Measurements from ENCODE around the gene OLFM1. TPM values are rescaled to one million over a fixed set of nuclear protein-coding genes. Genes with fewer than 3 reads are reported as not detected.

The OLFM1 gene
- total RNA-seq, 4 donors from 2014 or later: 8.5 to 73.9 (median 19.1) TPM

DNA sequence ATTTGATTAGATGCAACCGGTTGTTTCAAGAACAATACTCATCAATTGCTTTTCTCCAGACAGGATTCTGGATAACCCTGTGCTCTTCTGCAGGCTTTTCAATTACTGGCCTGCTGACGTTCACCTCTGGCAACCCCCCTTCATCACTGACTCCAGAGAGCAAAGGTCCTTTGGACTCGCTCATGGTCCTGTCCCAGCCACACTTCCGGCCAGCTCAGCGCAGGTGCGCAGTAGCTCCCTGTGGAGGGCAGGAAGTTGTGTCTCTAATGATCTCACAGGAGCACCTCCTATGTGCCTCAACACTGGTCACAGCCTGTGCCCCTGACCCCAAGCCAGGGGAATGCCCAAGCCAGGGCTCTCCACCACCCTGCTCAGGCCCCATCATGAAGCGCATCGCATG is 44.0 kb downstream of the OLFM1 start:
- Histone ChIP-seq H3K27ac (no peak overlapping the region), H3K9me3 (no peaks in the 10 kb centered on the region), H3K4me3 (no peak overlapping the region), H3K36me3 (no peaks in the 10 kb centered on the region), H3K27me3 (no peaks in the 10 kb centered on the region), H3K4me1 (no peaks in the 10 kb centered on the region)
- intact Hi-C loops (cut with DNase I; ENCODE audit: low total_unique reads): no loop called here
- TF ChIP-seq, protein P1, sequence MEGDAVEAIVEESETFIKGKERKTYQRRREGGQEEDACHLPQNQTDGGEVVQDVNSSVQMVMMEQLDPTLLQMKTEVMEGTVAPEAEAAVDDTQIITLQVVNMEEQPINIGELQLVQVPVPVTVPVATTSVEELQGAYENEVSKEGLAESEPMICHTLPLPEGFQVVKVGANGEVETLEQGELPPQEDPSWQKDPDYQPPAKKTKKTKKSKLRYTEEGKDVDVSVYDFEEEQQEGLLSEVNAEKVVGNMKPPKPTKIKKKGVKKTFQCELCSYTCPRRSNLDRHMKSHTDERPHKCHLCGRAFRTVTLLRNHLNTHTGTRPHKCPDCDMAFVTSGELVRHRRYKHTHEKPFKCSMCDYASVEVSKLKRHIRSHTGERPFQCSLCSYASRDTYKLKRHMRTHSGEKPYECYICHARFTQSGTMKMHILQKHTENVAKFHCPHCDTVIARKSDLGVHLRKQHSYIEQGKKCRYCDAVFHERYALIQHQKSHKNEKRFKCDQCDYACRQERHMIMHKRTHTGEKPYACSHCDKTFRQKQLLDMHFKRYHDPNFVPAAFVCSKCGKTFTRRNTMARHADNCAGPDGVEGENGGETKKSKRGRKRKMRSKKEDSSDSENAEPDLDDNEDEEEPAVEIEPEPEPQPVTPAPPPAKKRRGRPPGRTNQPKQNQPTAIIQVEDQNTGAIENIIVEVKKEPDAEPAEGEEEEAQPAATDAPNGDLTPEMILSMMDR (IDR thresholded peaks at IDR 0.05): no peak
- TF ChIP-seq POLR2A (IDR thresholded peaks at IDR 0.05): no peak
- no peak for DNase-seq

DNA sequence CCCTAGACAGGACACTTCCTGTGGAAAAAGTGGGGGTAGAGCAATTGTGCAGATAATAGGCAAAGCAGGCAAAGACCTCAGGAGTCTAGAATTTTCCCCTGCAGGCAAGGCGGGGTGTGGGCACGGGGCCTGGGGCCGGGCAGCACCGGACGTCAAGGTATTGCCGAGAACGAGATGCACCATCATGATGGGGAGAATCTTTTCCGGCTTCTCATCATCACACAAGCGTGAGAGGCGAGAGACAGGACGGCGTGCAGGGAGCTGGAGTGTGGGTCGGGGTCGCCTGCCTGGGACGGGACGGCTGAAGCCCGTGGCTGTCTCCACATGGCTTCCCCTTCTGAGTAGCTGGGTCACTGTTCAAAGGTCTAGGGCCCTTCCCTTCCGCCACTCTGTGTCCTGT is 44.5 kb downstream of the OLFM1 start:
- intact Hi-C loops (cut with DNase I; ENCODE audit: low total_unique reads): no loop called here
- no peaks in the 10 kb centered on the region for H3K4me1 ChIP-seq
- no peaks in the 10 kb centered on the region for H3K36me3 ChIP-seq
- no peak for DNase-seq
- H3K27ac ChIP-seq: no peak overlapping the region
- no peak overlapping the region for H3K4me3 ChIP-seq
- TF ChIP-seq, protein P1 (IDR thresholded peaks at IDR 0.05): no peak
- no peak for TF ChIP-seq POLR2A (IDR thresholded peaks at IDR 0.05)
- no peaks in the 10 kb centered on the region for H3K27me3 ChIP-seq
- H3K9me3 ChIP-seq: no peaks in the 10 kb centered on the region

DNA sequence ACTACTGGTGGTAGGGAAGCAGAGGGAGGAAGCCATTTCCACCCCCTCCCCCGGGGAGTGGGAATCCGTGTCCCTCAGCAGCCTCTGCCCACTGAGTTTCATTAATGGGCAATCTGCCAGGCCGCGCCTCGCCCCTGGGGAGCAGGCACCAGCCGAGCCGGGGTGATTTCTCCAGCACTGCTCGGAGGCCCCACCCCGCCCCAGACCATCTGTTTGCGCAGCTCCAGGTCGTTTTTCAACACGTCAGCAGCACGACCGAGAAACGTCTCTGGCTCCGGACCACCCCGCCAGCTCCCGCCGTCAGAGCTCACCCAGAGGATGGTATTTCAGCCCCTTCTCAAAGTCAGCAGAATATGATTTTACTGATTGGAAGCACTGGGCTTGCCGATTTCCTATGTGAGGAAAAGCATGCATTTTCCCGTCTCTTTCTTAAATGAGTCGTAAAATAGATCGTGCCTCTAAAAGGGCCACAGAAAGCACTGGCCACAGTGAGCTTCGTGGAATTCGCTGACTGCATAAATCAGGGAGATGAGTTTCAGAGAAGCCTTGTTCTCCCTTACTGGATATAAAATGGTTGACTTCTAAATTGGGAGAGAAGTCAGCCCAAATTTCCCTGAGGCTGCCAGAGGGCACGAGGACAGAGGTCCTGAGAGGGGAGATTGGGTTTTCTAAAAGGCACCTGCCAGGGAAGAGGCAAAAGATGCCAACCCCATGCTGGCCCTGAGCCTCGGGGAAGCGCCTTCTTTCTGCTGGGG is 47.0 kb downstream of the OLFM1 start:
- H3K4me3 ChIP-seq: no peak overlapping the region
- H3K36me3 ChIP-seq: no peaks in the 10 kb centered on the region
- H3K27me3 ChIP-seq: no peaks in the 10 kb centered on the region
- no peak overlapping the region for H3K27ac ChIP-seq
- TF ChIP-seq, protein P1 (IDR thresholded peaks at IDR 0.05): no peak
- TF ChIP-seq POLR2A (IDR thresholded peaks at IDR 0.05): no peak
- intact Hi-C loops (cut with DNase I; ENCODE audit: low total_unique reads): no loop called here
- no peaks in the 10 kb centered on the region for H3K9me3 ChIP-seq
- no peak for DNase-seq
- H3K4me1 ChIP-seq: peaks cover 0 to 4% of the 10 kb centered on the region in 2 donors

DNA sequence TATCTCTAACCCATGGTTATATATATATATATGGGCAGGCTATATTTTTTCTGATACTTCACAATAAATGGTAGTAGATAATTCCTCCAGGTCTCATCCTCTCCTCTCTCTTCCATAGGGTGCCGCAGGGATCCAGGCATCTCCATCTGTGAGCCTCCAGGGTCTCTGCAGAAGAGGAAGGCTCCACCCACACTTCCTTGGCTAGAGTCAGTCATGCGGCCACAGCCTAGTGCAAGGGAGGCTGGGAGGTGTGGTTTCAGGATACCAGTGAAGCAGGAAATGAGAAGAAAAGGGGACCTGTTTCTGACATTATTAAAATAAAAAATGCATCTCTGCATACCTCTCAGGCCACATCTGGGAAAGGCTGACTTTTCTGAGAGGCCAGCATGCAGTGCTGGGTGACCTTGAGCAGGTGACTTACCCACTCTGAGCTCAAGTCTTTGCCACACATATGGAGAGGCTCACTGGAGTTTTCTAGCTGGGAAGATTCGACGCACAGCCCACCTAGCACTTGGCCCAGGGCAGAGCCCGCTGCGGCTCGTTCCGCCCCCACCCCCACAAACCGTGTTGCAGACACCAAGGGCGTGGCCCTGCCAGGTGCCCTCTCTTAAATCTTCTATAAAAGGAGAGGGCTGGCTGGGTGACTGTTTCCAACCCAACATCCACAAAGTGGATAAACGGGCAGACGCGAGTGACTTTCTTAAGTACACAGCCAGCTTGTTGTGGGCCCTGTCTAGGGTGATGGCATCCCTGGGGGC is 47.9 kb downstream of the OLFM1 start:
- TF ChIP-seq, protein P1 (IDR thresholded peaks at IDR 0.05): no peak
- TF ChIP-seq POLR2A (IDR thresholded peaks at IDR 0.05): no peak
- DNase-seq: no peak
- intact Hi-C loops (cut with DNase I; ENCODE audit: low total_unique reads): no loop called here
- Histone ChIP-seq H3K27me3 (no peaks in the 10 kb centered on the region), H3K4me3 (no peak overlapping the region), H3K4me1 (peaks cover 0 to 4% of the 10 kb centered on the region in 2 donors), H3K27ac (no peak overlapping the region), H3K9me3 (no peaks in the 10 kb centered on the region), H3K36me3 (no peaks in the 10 kb centered on the region)

GRCh38 chr9:135135929-135136315 is 48.5 kb downstream of the OLFM1 start:
- Histone ChIP-seq H3K36me3 (no peaks in the 10 kb centered on the region), H3K9me3 (no peaks in the 10 kb centered on the region), H3K4me3 (no peak overlapping the region), H3K4me1 (peaks cover 0 to 4% of the 10 kb centered on the region in 2 donors), H3K27me3 (no peaks in the 10 kb centered on the region), H3K27ac (no peak overlapping the region)
- intact Hi-C loops (cut with DNase I; ENCODE audit: low total_unique reads): no loop called here
- no peak for DNase-seq
- TF ChIP-seq, protein P1 (IDR thresholded peaks at IDR 0.05): no peak
- TF ChIP-seq POLR2A (IDR thresholded peaks at IDR 0.05): no peak

All from uterus (tissue), 4 donors.